HL-60 (cell line): ENCODE measurements around the gene SLC4A4.

Experiments
- CTCF ChIP-seq: IDR thresholded peaks from one replicate; pipeline ENCODE4 v1.5.1; 2011; ENCODE audit warnings: low read length, control low read depth, inconsistent platforms; ENCODE audit not compliant: insufficient read depth
- GABPA ChIP-seq: IDR thresholded peaks from 2 replicates; pipeline ENCODE4 v1.6.1; 2012; ENCODE audit warnings: low read depth
- POLR2AphosphoS5 ChIP-seq: IDR thresholded peaks from 2 replicates; pipeline ENCODE4 v1.6.1; 2012; ENCODE audit warnings: low read depth

GRCh38 chr4:71304289-71304850 is 34.5 kb upstream of the SLC4A4 start:
- TF ChIP-seq CTCF (no peak), POLR2AphosphoS5 (no peak), GABPA (no peak)
